Endothelial cell of umbilical vein (primary cell): ENCODE results near the gene MYCBP2. TPM values are rescaled to one million over a fixed set of nuclear protein-coding genes. Genes with fewer than 3 reads are reported as not detected.

Experiments used
- BruUV-seq: library from RNA; stranded (reverse); fragments of 400-500 nt; replicated peaks from 2 replicates; lab custom pipeline; 2021; lab: Mats Ljungman, UMichigan
- CTCF ChIA-PET: fragments of 300-600, 350-600 bp; sonication (Branson Sonifier 250); formaldehyde crosslinking; loops from one replicate; lab custom pipeline; 2021; ENCODE audit warnings: antibody characterized with exemption, inconsistent platforms; lab: Charles Lee
- POLR2A ChIA-PET: fragments of 300-600, 350-600 bp; sonication (Branson Sonifier 250); formaldehyde crosslinking; loops from one replicate; lab custom pipeline; 2021; ENCODE audit warnings: antibody characterized with exemption, inconsistent platforms; lab: Charles Lee
- DNase-seq: peaks from one replicate; pipeline ENCODE4 v3.0.0-alpha.2; 2011; ENCODE audit warnings: low read depth, low spot score
- FAIRE-seq: peaks from 2 replicates; lab custom pipeline; 2011; peaks lifted over from hg19 to GRCh38; lab: Jason Lieb, UNC
- H2AFZ ChIP-seq: 2 replicates; pipeline ENCODE4 v1.6.0; 2012; ENCODE audit warnings: low read depth, low read length, control low read depth, inconsistent platforms
- H3K27ac ChIP-seq: 2 replicates; pipeline ENCODE4 v1.5.1; 2011; ENCODE audit warnings: low read depth, mild to moderate bottlenecking, control low read depth, low read length, moderate library complexity; ENCODE audit not compliant: insufficient read depth
- H3K27me3 ChIP-seq, 2 experiments: 2 replicates each; pipeline versions ENCODE4 v1.6.0 to v1.6.1; 2011; ENCODE audit warnings: low read length in 2 of 2, mixed read lengths in 1 of 2; ENCODE audit not compliant: control insufficient read depth in 2 of 2, insufficient read depth in 2 of 2
- H3K36me3 ChIP-seq, 2 experiments: 2 replicates in 1 of 2; 3 replicates in 1 of 2; pipeline ENCODE4 v1.5.1; 2011; ENCODE audit warnings: low read length in 2 of 2, mild to moderate bottlenecking in 1 of 2, moderate library complexity in 1 of 2; ENCODE audit not compliant: control insufficient read depth in 2 of 2, insufficient read depth in 2 of 2; ENCODE audit errors: extremely low read depth in 1 of 2
- H3K4me1 ChIP-seq: 3 replicates; pipeline ENCODE4 v1.5.1; 2011; ENCODE audit warnings: mild to moderate bottlenecking, low read length; ENCODE audit not compliant: control insufficient read depth, insufficient read depth; ENCODE audit errors: extremely low read depth
- H3K4me2 ChIP-seq: 2 replicates; pipeline ENCODE4 v1.6.1; 2011; ENCODE audit warnings: low read length, control low read depth, mixed read lengths; ENCODE audit not compliant: insufficient read depth
- H3K4me3 ChIP-seq, 3 experiments: fragments of 200-600 bp in 1 of 3; sonication (generic), shearing (Covaris generic) in 1 of 3; replicated peaks in 1 of 3; 2 replicates each; pipeline ENCODE4 v1.5.1; 2011 to 2016; ENCODE audit warnings: control low read depth in 3 of 3, low read length in 3 of 3, mild to moderate bottlenecking in 2 of 3, inconsistent platforms in 1 of 3, low read depth in 1 of 3, moderate library complexity in 1 of 3; ENCODE audit not compliant: insufficient read depth in 1 of 3
- H3K79me2 ChIP-seq: 2 replicates; pipeline ENCODE4 v1.6.0; 2012; ENCODE audit warnings: low read length, inconsistent platforms; ENCODE audit not compliant: control insufficient read depth, insufficient read depth
- H3K9ac ChIP-seq: replicated peaks from 2 replicates; pipeline ENCODE3; 2011; ENCODE audit warnings: low read length, control low read depth; ENCODE audit not compliant: insufficient read depth; ENCODE audit errors: extremely low read depth
- H3K9me1 ChIP-seq: replicated peaks from 3 replicates; pipeline ENCODE4 v1.6.0; 2011; ENCODE audit warnings: mild to moderate bottlenecking, low read length; ENCODE audit not compliant: control insufficient read depth, insufficient read depth; ENCODE audit errors: extremely low read depth
- H3K9me3 ChIP-seq: replicated peaks from 2 replicates; pipeline ENCODE4 v1.5.1; 2012; ENCODE audit warnings: low read length, inconsistent platforms; ENCODE audit not compliant: control insufficient read depth, insufficient read depth
- H4K20me1 ChIP-seq: replicated peaks from 2 replicates; pipeline ENCODE3; 2011; ENCODE audit warnings: mild to moderate bottlenecking, low read length; ENCODE audit not compliant: control insufficient read depth, insufficient read depth; ENCODE audit errors: extremely low read depth
- EZH2 ChIP-seq: IDR thresholded peaks from 2 replicates; pipeline ENCODE4 v1.6.1; 2012; ENCODE audit warnings: borderline replicate concordance, low read depth, mild to moderate bottlenecking, moderate library complexity, low read length, inconsistent platforms; ENCODE audit not compliant: severe bottlenecking
- FOS ChIP-seq: IDR thresholded peaks from 2 replicates; pipeline ENCODE4 v1.6.1; 2011; ENCODE audit warnings: mild to moderate bottlenecking, low read length, moderate library complexity, borderline replicate concordance; ENCODE audit not compliant: insufficient read depth
- GATA2 ChIP-seq: IDR thresholded peaks from 2 replicates; pipeline ENCODE4 v1.7.0; 2011; ENCODE audit warnings: low read depth, mild to moderate bottlenecking, moderate library complexity, mixed read lengths, low read length; ENCODE audit not compliant: insufficient read length, insufficient read depth
- JUN ChIP-seq: IDR thresholded peaks from 2 replicates; pipeline ENCODE4 v1.6.1; 2011; ENCODE audit warnings: borderline replicate concordance, low read depth; ENCODE audit not compliant: insufficient read length, insufficient read depth
- MYC ChIP-seq: IDR thresholded peaks from one replicate; pipeline ENCODE4 v1.6.1; 2011; ENCODE audit warnings: mild to moderate bottlenecking, low read depth, low read length
- POLR2AphosphoS5 ChIP-seq: IDR thresholded peaks from 2 replicates; pipeline ENCODE4 v1.6.1; 2012; ENCODE audit warnings: low read depth, mild to moderate bottlenecking, control low read depth, low read length, moderate library complexity; ENCODE audit not compliant: insufficient read depth
- dilution Hi-C: fragments of 300-500 bp; cut with MboI; formaldehyde crosslinking; loops from one replicate; pipeline ENCODE4 v1.15.0; 2019; ENCODE audit warnings: low sequenced_read_pairs; ENCODE audit not compliant: extremely low pct_ligation_motif_present
- intact Hi-C: fragments of 100-400 bp; cut with micrococcal nuclease; formaldehyde crosslinking; loops from one replicate; pipeline ENCODE4 v1.10.0; 2022
- polyA plus RNA-seq, 4 experiments: library from polyadenylated mRNA; depleted of rRNA in 3 of 4; stranded (reverse) in 3 of 4; unstranded in 1 of 4; fragments of >200 nt; gene quantifications; 2 replicates each; pipeline versions ENCODE4 v1.2.1 to v1.2.3, GENCODE V29; 2011 to 2012; ENCODE audit warnings: missing spikeins in 1 of 4
- total RNA-seq: library from RNA; stranded (reverse); gene quantifications from 2 replicates; pipeline ENCODE4 v1.2.3, GENCODE V29; 2021
- TF ChIP-seq, protein P1 (sequence below): IDR thresholded peaks from 2 replicates; pipeline ENCODE4 v1.6.1; 2011; ENCODE audit not compliant: insufficient read depth, insufficient read length
- TF ChIP-seq, protein P2 (sequence below), 2 donors: IDR thresholded peaks; 1 replicate in 1 of 2; 2 replicates in 1 of 2; pipeline ENCODE4 v1.5.1; 2011; ENCODE audit warnings: low read length in 2 of 2, mild to moderate bottlenecking in 2 of 2, moderate library complexity in 2 of 2, control low read depth in 1 of 2, inconsistent platforms in 1 of 2, low read depth in 1 of 2; ENCODE audit not compliant: insufficient read depth in 1 of 2; ENCODE audit errors: extremely low read depth in 1 of 2

The MYCBP2 gene
- total and polyA plus RNA-seq, 2 donors (not counting 3 experiments of a cell fraction or from before 2014, with no cell fraction given): 30.5 to 89.8 TPM

DNA sequence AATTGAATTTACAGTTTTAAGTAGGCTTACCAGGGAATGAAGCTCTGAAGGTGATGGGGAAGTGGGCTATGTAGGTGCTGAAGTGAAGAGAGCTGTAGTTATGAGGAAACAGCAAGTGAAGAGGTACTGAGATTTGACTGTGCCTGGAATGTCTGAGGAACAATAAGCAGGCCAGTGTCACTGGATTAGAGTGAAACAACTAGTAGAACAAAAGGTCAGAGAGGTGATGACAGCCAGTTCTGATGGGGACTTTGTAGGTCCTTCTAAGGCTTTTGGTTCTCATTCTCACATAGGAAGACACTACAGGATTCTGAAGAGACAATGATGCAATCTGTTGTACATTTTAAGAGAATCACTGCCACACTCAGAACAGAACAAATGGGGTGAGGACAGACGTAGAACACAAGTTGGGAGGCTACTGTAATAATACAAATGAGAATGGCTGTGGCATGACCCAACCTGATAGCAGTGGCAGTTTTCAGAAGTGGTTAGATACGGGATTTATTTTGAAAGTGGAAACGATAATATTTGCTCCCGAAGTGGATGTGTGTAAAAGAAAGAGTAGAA, 130.8 kb downstream of the MYCBP2 start:
- Histone ChIP-seq H3K27me3 (no peaks in the 10 kb centered on the region), H3K4me3 (no peak overlapping the region), H2AFZ (no peak overlapping the region), H3K4me2 (no peak overlapping the region), H3K4me1 (no peaks in the 10 kb centered on the region), H3K9me1 (no peaks in the 10 kb centered on the region), H3K27ac (no peak overlapping the region), H4K20me1 (no peaks in the 10 kb centered on the region), H3K79me2 (no peaks in the 10 kb centered on the region), H3K9me3 (no peaks in the 10 kb centered on the region), H3K9ac (no peak overlapping the region), H3K36me3 (peaks cover 3 to 4% of the 10 kb centered on the region in 2 experiments)
- TF ChIP-seq GATA2 (no peak), POLR2AphosphoS5 (no peak), MYC (no peak), FOS (no peak), JUN (no peak), EZH2 (no peak)
- TF ChIP-seq, protein P1, sequence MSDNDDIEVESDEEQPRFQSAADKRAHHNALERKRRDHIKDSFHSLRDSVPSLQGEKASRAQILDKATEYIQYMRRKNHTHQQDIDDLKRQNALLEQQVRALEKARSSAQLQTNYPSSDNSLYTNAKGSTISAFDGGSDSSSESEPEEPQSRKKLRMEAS: no peak
- TF ChIP-seq, protein P2, sequence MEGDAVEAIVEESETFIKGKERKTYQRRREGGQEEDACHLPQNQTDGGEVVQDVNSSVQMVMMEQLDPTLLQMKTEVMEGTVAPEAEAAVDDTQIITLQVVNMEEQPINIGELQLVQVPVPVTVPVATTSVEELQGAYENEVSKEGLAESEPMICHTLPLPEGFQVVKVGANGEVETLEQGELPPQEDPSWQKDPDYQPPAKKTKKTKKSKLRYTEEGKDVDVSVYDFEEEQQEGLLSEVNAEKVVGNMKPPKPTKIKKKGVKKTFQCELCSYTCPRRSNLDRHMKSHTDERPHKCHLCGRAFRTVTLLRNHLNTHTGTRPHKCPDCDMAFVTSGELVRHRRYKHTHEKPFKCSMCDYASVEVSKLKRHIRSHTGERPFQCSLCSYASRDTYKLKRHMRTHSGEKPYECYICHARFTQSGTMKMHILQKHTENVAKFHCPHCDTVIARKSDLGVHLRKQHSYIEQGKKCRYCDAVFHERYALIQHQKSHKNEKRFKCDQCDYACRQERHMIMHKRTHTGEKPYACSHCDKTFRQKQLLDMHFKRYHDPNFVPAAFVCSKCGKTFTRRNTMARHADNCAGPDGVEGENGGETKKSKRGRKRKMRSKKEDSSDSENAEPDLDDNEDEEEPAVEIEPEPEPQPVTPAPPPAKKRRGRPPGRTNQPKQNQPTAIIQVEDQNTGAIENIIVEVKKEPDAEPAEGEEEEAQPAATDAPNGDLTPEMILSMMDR (IDR thresholded peaks at IDR 0.05; ENCODE audit: extremely low read depth in 1 of 2, insufficient read depth in 1 of 2, low read depth in 1 of 2, low read length in 2 of 2): no peak
- DNase-seq: no peak
- no TSS peak for BruUV-seq
- FAIRE-seq: no peak
- ChIA-PET CTCF (no interaction called here), POLR2A (no interaction called here)
- dilution Hi-C loops: no loop called here
- intact Hi-C loops: no loop called here
